Islet precursor cell (in vitro differentiated cells): ENCODE measurements around the gene NECTIN2.
A peak's percentile ranks its signal among the peaks of the same experiment; 100 is the strongest.
"Not testable (repeated sequence)": the region's sequence is repeated elsewhere in the genome, so short reads cannot be mapped to it uniquely, and the experiment has no call there.

ENCODE experiments used
- DNase-seq: peaks from one replicate; pipeline ENCODE4 v3.0.0-alpha.2; 2018

The NECTIN2 gene

DNA sequence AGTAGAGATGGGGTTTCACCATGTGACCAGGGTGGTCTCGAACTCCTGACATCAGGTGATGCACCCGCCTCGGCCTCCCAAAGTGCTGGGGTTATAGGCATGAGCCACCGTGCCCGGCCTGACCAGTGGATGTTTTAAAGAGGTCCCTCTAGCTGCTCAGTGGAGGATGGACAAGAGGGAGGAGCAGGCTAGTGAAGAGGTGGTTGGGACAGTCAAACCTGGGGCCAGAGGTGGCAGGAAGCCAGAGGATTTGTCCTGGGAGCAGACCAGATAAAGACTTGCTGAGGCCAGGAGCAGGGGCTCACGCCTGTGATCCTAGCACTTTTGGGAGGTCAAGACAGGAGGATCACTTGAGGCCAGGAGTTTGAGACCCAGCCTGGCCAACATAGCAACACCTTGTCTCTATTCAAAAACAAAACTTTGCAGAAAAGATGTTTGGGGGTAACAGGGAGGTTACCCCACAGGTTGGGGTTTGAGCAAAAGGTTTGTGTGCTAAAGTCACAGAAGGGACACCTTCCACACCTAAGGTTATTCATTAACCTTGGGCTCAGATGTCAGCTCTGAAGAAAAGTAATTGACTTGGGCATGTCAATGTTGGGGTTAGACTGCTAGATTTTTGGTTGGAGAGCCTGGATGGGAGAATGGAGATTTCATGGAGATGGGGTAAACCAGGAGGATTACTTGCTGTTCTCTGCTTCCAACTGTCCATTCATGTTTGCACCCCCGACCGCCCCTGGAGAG is 28.2 kb upstream of the NECTIN2 start:
- no peak for DNase-seq

DNA sequence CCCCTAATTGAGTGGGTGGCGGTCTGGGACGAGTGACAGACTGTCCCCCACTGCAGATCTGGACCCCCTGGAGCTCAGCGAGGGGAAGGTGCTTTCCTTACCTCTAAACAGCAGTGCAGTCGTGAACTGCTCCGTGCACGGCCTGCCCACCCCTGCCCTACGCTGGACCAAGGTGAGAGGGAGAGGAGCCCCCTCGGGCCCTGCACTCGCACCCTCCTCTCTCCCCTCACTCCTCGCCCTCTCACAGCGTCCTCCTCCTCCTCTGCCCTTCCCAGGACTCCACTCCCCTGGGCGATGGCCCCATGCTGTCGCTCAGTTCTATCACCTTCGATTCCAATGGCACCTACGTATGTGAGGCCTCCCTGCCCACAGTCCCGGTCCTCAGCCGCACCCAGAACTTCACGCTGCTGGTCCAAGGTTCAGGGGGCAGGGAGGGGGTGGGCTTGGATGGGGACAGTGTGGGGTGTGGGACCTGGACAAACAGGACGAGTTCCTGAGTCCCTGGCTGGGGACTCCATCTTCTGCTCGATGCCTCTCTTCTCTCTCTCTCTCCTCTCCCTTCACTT is 27.5 kb upstream of the NECTIN2 start:
- DNase-seq: no peak

DNA sequence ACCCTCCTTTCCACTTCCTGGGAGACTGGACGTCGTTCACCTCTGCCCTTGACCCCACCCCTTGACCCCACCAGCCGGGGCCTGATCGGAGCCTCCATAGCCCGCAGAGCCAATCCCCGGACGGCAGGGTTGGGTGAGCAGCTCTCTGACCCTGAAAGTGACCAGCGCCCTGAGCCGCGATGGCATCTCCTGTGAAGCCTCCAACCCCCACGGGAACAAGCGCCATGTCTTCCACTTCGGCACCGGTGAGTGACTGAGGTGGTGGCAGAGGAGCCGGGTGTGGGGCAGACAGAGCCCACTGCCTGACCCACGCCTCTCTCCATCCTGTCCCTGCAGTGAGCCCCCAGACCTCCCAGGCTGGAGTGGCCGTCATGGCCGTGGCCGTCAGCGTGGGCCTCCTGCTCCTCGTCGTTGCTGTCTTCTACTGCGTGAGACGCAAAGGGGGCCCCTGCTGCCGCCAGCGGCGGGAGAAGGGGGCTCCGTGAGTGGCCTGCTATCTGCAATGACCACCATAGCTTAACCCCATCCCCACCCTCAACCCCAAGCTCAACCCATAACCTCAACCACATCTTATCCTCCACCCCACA is 26.8 kb upstream of the NECTIN2 start:
- DNase-seq: no peak

DNA sequence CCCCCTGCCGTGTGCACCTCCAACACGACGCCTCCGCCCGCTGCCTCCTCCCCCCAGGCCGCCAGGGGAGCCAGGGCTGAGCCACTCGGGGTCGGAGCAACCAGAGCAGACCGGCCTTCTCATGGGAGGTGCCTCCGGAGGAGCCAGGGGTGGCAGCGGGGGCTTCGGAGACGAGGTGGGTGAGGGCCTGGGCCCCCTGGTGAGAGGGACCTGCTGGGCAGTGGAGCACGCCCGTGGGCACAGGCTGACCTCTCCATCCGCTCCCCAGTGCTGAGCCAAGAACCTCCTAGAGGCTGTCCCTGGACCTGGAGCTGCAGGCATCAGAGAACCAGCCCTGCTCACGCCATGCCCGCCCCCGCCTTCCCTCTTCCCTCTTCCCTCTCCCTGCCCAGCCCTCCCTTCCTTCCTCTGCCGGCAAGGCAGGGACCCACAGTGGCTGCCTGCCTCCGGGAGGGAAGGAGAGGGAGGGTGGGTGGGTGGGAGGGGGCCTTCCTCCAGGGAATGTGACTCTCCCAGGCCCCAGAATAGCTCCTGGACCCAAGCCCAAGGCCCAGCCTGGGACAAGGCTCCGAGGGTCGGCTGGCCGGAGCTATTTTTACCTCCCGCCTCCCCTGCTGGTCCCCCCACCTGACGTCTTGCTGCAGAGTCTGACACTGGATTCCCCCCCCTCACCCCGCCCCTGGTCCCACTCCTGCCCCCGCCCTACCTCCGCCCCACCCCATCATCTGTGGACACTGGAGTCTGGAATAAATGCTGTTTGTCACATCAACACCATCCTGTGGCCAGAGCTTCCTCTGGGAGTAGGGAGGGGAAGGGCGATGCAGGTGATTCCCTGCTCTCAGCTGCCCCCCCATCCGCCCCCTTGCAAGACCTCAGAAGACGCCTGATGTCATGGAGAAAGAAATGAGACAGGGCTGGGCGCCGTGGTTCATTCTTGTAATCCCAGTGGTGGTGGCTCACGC is 25.2 kb upstream of the NECTIN2 start:
- DNase-seq: no peak

DNA sequence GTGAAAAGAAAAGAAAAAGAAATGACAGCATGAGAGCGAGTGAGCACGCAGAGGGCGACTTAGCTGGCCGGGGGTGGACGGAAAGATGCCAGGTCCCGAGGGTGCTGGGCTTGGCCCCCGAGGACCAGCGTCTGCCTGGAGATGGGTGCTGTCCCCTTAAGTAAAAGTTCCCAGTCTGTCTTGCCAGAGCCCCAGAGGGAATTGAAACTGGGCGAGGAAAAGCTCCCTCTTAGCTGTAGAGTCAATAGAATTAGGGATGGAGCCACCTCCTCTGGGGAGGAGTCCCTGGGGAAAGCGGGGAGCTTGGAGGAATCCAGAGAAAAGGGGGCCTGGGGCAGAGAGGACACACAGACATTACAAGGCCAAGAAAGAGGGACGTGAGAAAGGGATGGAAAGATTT is 23.9 kb upstream of the NECTIN2 start:
- DNase-seq: no peak

DNA sequence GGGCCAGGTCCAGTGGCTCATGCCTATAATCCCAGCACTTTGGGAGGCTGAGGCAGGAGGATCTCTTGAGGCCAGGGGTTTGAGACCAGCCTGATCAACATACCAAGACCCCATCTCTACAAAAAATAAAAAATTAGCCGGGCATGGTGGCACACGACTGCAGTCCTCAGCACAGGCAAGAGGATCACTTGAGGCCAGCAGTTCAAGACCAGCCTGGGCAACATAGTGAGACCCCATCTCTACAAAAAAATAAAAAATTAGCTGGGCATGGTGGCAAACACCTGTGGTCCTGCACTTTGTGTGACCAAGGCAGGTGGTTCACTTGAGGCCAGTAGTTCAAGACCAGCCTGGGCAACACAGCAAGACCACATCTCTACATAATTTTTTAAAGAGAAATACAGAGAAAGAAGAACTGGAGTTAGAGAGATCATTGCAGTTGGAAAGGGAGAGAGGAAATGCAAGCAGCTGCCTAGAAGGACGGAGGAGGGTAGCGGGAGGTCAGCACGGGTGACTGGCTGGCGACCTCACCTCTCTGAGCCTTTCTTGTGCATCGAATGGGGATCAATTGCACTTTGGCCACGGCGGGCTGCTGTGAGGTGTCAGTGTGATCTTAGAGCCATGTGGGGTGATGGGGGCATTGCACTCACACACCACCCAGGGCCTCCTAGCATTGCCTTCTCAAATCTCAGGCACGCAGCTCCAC is 23.3 kb upstream of the NECTIN2 start:
- no peak for DNase-seq

DNA sequence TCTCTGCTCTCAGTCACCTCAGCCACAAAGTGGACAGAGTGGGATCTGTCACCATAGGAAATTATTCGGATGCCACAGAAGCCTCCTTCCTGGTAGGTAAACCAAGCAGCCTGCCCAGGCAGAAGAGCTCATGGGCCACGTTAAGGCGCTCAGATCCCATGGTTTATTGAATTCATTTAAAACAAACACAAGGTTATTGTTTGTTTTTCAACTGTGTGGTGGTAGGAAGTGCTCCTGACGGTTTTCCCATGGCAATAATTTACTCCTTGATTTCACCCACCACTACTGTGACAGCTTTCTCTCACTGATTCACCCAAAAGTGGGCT is 22.8 kb upstream of the NECTIN2 start:
- DNase-seq: no peak

DNA sequence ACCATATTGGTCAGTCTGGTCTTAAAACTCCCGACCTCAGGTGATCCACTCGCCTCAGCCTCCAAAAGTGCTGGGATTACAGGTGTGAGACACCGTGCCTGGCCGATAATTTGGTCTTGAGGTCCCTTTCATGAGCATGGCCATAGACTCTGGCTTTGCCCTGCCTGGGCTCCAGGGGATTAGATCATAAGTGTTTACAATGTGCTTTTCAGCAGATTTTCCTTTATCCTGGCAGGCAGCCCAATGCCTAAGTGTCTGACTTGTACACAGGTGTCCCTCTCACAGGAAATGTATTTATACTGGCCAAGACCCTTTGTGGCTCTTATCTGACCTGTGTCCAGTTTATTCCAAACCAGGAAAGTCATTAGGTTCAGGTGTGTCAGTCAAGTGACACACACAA is 21.3 kb upstream of the NECTIN2 start:
- no peak for DNase-seq

DNA sequence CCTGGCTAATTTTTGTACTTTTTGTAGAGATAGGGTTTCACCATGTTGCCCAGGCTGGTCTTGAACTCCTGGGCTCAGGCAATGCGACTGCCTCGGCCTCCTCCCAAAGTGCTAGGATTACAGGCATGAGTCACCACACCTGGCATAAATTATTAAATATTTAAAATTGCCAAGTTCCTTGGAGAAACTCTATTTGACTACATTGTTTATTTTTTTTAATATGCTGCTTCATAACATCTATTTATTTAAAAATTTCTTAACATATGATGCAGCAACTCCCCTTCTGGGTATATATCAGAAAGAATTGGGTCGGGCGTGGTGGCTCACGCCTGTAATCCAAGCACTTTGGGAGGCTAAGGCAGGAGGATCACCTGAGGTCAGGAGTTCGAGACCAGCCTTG is 13.2 kb upstream of the NECTIN2 start:
- DNase-seq: not testable (repeated sequence)

DNA sequence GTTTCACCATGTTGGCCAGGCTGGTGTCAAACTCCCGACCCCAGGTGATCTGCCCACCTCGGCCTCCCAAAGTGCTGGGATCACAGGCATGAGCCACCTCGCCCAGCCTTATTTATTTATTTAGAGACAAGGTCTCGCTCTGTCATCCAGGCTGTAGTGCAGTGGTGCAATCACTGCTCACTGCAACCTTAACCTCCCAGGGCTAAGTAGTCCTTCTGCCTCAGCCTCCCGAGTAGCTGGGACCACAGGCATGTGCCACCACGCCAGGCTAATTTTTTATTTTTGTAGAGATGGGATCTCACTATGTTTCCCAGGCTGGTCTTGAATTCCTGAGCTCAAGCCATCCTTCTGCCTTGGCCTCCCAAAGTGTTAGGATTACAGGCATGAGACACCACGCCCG is 11.7 kb upstream of the NECTIN2 start:
- DNase-seq: not testable (repeated sequence)

DNA sequence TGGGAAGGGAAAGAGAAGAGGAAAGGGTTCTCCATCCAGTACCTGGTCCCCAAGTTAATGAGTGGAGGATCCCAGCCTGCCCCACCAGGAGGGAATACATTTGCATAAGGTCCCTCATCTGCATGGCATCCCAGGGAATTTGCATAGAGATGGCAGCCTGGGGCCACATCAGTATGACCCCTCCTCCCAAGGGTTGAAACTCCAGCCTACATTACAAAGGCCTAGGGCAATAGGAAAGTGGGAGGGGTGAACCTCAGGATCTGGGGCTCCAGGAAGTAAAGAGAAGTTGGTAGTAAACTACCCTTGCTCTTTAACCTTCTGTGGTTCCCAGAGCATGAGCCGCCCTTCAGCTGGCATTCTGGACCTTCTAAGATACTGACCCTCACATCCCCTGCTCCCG is 6.8 kb upstream of the NECTIN2 start:
- DNase-seq: no peak

DNA sequence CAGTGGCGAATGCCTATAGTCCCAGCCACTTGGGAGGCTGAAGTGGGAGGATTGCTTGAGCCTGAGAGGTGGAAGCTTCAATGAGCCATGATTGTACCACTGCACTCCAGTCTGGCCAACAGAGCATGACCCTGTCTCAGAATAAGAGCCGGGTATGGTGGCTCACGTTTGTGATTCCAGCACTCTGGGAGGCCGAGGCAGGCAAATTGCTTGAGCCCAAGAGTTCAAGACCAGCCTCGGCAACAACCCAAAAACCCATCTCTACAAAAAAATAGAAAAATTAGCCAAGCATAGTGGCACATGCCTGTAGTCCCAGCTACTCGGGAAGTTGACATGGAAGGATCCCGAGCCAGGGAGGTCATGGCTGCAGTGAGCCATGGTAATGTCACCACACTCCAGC is 5.3 kb upstream of the NECTIN2 start:
- DNase-seq: no peak

DNA sequence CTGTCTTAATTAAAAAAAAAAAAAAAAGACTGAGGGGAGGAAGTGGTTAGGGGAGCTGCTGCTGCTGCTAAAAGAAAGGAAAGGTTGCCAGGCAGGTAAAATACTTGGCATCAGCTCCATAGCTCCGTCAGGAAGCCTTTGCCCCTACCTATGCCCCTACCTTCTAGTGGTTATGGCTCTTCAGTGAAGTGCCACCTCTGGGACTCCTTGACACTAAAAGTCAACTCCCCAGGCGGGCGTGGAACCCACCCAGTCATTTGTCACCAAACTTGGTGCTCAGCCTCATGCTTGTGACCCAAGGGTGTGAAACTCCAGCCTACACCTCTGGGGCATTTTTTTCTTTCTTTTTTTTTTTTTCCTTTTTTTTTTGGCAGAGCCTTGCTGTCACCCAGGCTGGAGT is 4.9 kb upstream of the NECTIN2 start:
- no peak for DNase-seq

DNA sequence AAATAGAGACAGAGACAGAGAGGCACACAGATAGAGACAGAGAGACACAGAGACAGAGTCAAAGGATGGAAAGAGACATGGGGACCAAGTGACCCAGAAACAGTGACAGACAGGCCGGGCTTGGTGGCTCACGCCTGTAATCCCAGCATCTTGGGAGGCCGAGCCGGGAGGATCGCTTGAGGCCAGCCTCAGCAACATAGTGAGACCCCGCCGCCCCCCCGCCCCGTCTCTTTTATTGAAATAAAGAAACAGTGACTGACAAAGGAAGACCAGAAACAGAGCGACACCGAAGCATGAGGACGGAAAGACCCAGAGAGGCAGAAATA is 848 bp upstream of the NECTIN2 start:
- no peak for DNase-seq

DNA sequence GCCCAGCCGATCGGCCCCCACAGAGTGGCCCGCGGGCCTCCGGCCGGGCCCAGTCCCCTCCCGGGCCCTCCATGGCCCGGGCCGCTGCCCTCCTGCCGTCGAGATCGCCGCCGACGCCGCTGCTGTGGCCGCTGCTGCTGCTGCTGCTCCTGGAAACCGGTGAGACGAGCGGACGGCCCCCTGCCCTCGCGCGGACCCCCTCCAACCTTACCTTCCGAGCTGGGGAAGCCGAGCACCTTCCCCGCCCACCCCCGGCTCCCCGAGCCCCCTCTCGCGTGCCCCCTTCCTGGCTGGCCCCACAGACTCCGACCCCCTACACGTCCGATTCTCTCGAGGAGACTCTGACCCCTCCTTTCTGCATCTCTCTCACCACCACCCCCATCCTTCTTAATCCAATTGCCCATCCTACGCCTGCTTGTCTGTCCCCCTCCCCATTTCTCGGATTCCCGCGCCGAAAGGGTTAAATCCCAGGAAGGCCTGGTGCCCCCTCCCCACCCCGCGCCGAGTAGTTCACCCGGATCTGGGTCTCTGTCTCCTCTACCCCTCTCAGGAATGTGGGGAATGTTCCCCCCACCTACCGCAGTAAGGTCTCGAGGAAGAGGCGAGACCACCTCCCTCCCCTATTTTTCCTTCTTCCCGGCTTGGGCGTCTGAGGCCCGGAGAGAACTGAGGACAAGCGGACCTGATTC is 502 bp downstream of the NECTIN2 start:
- DNase-seq: peak; percentile 92

DNA sequence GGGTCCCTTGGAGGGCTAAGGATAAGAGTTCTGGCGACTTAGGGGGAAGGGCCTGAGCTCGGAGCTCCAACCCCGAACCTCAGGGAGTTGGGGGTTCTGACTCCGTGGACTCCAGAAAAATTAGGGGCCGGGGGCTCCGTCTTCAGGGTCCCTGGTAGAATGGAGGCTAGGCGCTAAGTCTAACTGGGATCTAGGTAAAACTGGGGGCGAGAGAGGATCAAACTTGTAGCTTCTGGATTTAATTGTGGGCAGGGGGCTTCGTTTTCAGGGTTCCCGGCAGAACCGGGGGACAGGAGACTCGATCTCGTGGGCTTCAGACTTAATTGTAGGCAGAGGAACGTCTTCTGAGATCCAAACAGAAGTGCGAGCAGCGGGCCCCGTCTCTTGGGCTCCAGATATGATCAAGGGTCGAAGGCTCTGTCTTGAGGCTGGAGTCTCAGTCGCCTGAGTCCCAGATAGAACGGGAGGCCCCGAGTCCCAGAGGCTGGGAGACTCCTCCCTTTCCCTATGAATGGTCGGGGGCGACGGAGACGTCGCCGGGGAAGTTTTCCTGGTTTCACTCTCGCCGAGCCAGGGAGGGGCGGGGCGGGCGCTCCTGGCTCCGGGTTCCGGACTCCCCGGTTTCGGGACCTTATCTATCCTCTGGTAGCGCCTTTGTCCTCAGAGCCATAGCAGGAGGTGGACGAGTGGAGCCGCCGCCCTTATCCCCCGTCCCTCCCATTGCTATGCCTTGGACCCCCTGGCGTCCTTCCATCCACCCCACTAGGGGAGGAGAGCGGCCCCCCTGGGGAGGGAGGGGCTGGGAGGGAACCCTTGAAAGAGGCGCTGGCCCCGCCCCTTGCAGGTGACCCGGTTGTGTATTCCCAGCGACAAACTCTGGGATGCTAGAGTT is 1.3 kb downstream of the NECTIN2 start:
- peak; percentile 77 for DNase-seq

DNA sequence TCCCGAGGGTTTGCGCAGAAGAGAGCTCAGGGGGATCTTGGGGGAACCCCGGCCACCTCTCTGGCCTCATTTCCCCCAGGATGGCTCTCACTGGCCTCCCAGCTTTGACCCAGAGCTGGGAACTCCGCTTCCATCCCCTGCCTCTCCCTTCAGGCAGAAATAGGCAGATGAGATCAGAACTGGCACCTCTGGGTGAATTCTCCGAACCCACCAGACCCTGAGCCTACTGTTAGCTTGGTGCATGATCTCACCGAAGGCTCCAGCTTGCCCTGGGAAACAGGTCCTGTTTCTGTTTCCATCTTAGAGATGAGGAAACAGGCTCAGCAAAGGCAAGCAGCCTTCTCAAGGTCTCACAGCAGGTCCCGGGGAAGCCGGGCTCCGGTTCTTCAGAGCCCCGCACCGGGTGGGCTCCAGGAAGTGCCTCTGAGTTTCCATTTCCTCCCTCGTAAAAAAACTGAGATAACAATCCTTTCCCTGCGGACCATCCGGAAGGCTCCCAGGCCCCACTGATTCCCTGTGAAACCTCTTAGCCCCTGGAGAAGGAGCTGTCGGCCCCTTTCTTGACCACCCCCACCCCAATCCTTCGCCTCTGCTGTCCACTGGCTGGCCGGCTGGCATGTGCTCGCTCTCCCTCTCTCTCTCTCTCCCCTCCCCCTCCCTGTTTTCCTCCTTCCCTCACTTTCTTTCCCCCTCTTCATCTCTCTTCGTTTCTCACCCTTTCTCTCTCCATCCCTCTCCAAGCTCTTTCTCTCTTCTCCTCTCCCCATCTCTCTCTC is 2.1 kb downstream of the NECTIN2 start:
- DNase-seq: peak; percentile 84

DNA sequence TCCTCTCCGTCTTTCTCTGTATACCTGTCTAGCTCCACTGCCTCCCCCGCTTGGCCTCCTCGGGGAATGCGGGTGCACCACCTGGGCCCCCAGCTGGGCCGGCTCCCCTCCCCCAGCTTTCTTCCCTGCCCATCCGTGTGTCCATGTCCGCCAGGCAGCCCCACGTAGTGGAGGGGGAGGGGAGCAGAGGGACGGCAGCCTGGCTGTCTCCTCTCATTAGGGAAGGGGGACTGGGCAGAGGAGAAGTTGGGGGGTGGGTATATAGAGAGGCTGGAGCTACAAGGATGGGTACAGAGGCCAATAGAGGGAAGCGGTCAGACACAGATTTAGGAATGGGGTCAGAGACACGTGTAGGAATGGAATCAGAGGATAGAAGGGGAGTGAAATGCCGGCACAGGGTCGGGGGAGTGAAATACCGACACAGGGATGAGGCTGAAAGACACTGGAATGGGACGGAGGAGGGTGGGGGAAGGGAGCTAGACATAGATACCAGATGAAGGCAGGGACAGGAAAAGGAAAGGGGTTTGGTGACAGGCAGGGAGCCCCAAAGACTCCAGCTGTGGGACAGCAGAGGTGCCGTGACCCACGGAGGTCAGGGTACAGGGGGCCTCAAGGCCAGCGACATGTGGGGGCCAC is 2.8 kb downstream of the NECTIN2 start:
- DNase-seq: peak; percentile 74

DNA sequence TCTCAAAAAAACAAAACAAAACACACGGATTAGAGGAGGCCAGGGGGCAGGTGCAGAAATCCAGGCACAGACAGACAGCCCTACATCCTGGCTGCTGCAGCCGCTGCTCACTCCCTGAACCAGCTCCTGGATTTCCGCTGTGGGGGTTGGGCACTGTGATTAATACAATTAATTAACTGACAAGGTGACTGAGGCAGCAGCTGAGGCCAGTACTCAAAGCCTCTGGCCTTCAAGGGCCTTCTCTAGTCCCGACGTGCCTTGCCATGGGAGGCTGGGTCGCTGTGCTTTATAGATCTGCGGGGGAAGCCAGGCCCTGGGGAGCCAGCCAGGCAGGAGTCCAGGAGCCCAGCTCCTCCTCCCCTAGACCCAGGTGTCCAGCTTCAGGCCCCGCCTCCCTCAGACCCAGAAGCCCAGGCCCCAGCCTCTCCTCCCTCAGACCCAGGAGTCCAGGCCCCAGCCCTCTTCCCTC is 4.6 kb downstream of the NECTIN2 start:
- DNase-seq: no peak

DNA sequence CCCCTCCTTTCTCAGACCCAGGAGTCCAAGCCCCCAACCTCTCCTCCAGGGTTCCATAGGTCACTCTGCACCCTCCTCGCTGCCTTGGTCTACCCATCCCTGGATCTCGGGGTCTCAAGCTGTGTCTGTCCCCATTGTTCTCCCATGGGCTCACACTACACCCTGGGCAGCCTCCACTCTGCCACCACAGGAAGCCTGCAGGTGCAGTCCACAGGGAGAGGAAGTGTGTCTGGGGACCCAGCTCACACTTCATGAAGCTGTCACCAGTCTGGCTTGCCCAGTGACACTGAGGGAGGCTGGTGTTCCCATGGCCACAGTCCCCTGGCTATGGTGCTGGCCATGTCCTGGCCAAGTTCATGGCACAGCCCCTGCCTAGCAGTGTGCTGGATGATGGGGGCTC is 5.3 kb downstream of the NECTIN2 start:
- DNase-seq: no peak
